DMS53 treated with DMSO at 0.1 percent for 48 hours (cell line): ENCODE data around the gene TLE1.
A peak's percentile ranks its signal among the peaks of the same experiment; 100 is the strongest.

Source experiments
- DNase-seq: peaks from one replicate; lab custom pipeline; 2025; ENCODE audit not compliant: unreplicated experiment; lab: John Stamatoyannopoulos, UW

The TLE1 gene

GRCh38 chr9:81686614-81687520 lies 2.5 kb downstream of the TLE1 start:
- peak; percentile 65 for DNase-seq

GRCh38 chr9:81685763-81686613 lies 3.4 kb downstream of the TLE1 start:
- no peak for DNase-seq

- DNase-seq = no peak
Observed at GRCh38 chr9:81684635-81685034, 4.7 kb downstream of the TLE1 start.

- DNase-seq = no peak
Observed at GRCh38 chr9:81683704-81684103, 5.6 kb downstream of the TLE1 start.

GRCh38 chr9:81683238-81683637 lies 6.1 kb downstream of the TLE1 start:
- no peak for DNase-seq

DNA sequence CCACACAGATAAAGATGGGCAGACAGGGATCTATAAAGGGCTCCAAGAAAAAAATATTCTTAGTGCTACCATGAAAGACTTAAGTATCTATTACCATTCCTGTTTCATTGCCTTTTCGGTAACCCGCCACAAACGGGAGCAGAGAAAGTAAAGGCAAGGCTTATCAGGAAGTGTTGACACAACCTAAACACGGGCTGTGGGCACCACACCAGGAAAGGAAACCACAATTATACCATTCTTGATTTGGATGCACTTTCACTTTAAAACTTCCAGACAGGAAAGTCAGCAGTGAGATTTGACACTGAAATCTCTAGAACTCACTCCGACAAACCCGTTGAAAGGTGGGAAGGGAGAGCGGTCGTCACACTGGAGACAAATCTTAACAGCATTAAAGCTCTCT lies 6.5 kb downstream of the TLE1 start:
- no peak for DNase-seq

DNA sequence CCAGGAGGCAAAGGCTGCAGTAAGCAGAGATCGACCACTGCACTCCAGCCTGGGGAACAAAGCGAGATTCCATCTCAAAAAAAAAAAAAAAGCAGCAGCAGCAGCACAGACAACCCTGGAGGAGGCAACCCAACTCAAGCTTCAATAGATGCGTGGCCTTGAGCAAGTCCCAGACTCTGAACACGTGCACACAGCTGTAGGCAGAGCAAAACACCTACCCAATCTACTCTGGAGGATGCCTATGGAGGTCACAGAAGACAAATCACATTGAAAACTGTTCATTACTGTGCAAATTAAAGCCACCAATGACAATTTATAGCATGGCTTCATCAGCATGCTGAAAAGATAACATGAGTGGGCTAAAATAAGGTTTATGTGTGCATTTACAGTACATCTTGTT lies 7.2 kb downstream of the TLE1 start:
- DNase-seq = no peak

DNA sequence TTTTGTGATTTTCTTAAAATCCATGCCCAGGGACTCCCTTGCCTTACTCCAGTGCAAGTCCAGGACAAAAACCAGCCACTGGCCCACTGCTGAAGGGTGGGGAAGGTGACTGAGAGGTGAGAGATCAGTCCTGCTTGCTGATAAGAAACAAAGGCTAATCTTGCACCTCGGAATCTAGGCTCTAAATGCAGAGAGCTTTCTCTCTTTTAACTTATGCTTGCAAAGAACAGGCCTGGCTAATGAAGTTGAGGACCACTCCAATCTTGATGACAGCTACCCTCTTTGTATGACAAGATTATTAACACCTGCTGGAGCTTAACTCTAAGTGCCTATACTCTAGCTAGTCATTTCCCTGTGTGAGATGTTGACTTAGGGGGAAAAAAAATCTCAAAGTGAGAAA lies 8.8 kb downstream of the TLE1 start:
- no peak for DNase-seq

DNA sequence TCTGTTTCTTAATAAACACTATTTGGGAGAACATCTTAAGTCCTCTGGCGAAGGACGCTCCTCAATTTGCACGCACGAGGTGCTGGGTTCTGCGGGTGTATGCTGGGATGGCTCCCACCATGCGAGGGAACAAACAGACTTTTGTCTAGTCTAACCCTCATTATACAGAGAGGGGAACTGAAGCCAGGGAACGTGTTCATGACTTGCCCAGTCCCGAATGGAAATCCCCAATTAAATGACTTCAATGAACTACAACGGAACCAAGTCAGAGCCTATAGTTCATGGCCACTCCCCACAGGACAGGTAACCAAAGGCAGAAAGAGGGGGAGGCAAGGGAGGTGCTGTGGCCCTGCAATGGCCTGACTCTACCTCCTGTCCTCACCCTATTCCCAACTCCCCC lies 9.3 kb downstream of the TLE1 start:
- no peak for DNase-seq

- DNase-seq = no peak
Observed at GRCh38 chr9:81678088-81678487, 11.3 kb downstream of the TLE1 start.

DNA sequence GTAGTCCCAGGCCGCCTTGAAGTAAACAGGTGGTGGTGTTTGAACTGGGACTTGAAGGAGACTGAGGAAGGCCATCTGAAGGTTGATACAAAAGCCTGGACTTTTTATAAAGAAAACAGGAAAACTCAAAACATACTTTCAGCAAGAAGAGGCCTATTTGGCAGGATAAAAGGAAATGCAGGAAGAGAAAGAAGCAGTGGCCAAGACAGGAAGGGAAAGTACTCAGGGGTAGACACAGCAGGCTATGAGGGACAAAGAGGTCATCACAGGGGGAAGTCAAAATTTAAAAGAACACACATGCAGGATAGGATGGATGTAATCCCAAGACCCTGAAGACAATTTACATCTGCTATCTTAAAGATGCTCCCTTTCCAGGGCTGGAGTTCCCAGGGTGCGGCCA lies 13.0 kb downstream of the TLE1 start:
- DNase-seq = no peak

- no peak for DNase-seq
Observed at GRCh38 chr9:81673310-81673709, 16.0 kb downstream of the TLE1 start.

DNA sequence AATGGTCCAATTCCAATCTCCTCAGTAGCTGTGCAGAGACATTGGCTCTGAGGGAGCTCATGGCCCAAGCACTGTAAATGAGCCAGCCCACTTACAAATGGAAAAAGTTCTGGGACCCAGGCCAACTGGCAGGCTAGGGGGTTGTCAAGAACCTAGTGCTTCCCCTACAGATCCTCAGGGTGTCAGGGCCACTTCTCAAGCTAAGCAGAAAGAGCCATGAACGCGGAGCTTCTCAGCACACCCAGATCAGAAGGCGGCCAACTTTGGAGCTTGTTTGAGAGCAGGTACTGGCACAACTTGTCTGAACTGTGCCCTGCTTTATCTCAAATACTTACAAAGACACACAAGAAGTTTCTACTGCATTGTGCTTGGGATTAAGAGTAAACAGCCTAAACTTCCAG lies 17.5 kb downstream of the TLE1 start:
- DNase-seq = no peak

DNA sequence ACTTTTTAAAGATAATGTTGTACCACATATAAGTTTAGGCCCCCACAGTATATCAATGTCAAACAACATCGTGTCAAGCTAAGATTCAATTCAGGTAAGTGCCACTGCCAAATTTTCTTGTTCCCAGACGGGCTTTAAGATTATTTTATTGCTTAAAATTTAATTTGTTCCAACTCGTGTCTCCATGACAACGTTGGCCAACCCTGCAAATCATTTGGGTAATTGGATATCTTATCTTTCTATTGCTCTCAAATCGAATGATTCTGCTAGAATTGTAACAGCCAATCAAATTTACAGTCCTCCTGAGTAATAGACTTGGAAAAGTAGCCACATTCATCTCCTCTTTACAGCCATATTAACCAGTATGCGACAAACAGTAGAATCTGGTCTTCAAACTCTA lies 19.5 kb downstream of the TLE1 start:
- DNase-seq = no peak

DNA sequence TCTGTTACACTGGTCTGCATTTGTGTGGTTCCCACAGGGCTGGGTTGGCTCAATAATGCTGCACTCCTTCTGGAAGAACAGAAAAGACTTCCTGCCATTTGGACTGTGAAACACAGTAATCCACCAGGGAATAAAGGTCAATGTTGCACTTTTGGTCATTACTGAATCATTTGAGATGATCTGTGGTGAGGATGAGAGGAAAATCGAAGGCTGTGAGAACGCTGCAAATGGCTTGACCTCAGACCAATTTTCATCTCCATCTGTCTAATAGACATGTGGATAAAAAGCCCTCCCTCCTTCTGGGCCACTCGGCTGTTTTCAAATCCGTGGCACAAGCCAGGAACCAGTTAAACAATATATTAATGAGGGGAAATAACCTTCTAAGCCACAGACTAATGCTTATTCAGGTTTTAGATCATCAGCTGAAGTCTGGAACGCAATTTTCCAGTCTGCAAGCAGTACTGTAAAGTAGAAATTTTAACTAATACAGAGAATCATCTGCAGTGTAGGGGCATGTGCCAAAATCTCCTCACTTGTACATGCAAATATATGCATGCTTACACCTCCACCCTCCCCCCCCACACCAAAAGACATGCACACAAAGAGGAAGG lies 20.2 kb downstream of the TLE1 start:
- no peak for DNase-seq

DNA sequence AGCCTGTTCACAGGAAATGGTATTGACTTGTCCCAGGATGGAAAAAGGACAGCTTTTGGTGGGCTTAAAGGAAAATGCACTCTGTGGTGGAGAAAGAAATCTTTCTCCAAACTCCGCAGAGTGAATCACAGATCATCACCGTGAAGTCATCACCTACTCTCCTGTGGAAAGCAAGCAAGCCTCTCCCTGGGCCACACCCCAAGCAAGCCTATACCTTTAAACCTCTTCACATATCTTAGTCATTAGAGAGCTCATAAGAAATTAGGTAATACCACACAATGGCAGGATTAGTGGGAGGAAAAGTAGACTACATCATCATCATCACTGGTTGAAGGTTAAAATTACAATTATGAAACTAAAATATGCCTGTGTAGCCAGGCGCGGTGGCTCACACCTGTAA lies 23.2 kb downstream of the TLE1 start:
- DNase-seq = no peak

DNA sequence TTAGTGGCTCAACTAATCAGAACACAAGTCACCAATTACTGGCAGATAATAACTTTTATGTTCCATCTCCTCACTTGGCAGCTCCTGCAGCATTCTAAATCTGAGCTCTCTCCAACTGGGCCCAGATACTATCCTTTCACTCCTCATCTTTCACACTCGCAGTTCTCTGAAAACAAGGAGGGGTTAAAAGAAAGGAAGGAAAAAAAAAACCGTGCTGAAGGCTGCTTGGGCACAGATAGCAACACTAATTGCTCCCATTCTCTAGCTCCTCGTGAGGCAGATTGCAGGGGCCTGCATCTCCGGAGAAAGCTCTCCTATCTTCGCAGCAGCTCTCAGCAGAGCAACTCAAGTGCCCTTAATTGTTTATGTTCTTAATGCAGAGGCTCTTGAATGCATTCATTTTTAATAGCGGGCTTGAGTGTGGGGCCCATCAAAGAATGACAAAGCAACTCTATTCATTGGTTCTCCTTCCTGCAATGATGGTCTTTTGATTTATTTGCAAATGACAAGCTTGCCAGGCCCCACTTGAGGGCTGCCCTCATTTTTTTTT lies 23.9 kb downstream of the TLE1 start:
- DNase-seq = no peak

DNA sequence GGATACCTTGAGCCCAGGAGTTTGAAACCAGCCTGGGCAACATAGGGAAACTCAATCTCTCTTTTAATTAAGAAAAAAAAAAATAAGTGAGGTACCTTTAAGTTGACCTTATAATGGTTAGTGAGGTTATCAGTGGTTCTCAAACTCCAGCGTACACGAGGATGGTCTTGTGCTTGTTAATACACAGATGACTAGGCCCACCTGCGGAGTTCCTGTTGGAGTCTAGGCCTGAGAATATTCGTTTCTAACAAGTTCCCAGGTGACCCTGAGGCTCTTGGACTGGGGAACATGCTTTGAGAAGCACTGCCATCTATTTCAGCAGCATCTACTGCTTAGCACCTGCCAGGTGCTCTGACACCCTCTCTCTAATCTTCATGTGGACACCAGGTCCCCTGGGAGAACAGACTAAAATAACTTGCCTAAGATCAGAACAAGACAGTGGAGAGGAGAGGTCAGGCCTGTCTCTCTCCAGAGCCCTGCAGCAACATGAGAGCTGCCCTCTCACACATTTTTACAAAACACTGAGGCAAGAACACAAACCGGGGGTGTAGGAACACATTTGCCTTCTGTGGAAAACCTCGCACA lies 24.6 kb downstream of the TLE1 start:
- no peak for DNase-seq

DNA sequence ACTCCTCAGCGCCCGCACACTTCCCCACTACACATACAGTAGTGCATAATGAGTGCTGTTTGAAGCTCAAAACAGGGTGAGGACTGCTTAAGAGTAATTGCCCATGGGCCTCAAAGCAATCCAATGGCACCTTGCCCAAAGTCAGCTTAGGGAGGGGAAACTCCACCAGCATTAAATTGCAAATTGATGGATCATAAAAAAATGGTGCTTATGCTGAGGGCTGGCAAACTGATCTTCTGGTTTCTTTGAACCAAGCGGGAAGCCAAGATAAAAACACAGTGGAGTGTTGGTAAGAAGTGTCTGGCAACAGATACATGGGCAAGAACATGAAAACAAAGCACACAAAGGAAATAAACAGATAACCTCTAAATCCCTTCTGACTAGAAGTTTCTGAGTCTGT lies 28.0 kb downstream of the TLE1 start:
- no peak for DNase-seq

DNA sequence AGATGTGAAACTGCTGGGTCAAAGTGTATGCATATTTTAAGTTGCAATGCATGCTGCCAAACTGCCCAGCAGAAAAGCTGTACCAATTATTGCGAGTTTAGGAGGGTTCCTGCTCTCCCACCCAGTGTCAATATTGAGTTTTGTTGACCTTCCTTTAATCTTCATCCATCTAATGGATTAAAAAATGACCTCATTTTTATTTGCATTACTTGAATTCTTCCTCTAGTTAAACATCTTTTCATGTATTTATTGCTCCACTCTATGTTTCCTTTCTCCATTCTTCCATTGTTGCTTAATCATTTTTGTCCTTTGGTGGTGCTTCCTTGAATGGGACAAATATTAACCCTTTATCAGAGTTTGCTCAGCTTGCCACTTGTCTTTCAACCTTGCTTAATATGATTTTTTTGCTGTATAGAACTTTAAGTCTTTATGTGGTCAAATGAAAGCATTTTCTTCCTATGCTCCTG lies 32.4 kb downstream of the TLE1 start:
- no peak for DNase-seq

DNA sequence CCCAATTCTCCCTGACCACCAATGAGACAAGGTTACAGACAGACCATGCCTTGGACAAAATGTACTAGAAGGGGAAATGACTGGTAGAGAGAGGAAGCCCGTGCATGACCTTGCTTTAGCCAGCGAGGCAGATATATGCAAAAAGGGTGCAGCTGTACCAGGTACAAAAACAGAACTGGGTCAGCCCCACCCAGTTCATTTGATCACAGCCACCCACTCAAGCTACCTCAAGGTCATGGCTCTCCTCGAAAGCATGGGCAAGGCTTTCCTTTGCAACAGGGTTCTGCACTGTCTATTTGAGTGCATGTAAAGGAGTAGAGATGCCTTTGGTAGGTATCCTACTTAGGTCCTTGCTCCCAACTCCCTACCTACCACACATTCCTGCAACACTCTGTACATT lies 33.3 kb downstream of the TLE1 start:
- no peak for DNase-seq
